Activated CD4-positive, alpha-beta T cell treated with anti-CD3 and anti-CD28 coated beads, Interleukin-2, amount 10 ng/mL, durations not matched to agents 24 days and 14 days (primary cell): ENCODE data around the gene ADCY2. TPM values are rescaled to one million over a fixed set of nuclear protein-coding genes. Genes with fewer than 3 reads are reported as not detected.

ENCODE experiments used
- DNase-seq: peaks from one replicate; pipeline ENCODE4 v3.0.0; 2022
- H3K27ac Mint-ChIP-seq: one replicate; pipeline ENCODE4 v1.8.0; 2022; ENCODE audit warnings: mild to moderate bottlenecking, mixed read lengths
- H3K27me3 Mint-ChIP-seq: one replicate; pipeline ENCODE4 v1.8.0; 2022; ENCODE audit warnings: mixed read lengths
- H3K36me3 Mint-ChIP-seq: one replicate; pipeline ENCODE4 v1.8.0; 2022; ENCODE audit warnings: low read depth, mild to moderate bottlenecking, mixed read lengths
- H3K4me1 Mint-ChIP-seq: one replicate; pipeline ENCODE4 v1.8.0; 2021; ENCODE audit warnings: mixed read lengths
- H3K4me3 Mint-ChIP-seq: one replicate; pipeline ENCODE4 v1.8.0; 2022; ENCODE audit warnings: mild to moderate bottlenecking, moderate library complexity, mixed read lengths
- H3K9me3 Mint-ChIP-seq: one replicate; pipeline ENCODE4 v1.8.0; 2021; ENCODE audit warnings: mixed read lengths
- intact Hi-C: fragments of 100-400 bp; cut with micrococcal nuclease; formaldehyde crosslinking; loops from one replicate; pipeline ENCODE4 v1.15.1; 2023
- total RNA-seq: library from RNA; stranded (reverse); gene quantifications from 2 replicates; pipeline ENCODE4 v1.2.3, GENCODE V29; 2022

Gene ADCY2
- total RNA-seq, 1 donor from 2014 or later: not detected

DNA sequence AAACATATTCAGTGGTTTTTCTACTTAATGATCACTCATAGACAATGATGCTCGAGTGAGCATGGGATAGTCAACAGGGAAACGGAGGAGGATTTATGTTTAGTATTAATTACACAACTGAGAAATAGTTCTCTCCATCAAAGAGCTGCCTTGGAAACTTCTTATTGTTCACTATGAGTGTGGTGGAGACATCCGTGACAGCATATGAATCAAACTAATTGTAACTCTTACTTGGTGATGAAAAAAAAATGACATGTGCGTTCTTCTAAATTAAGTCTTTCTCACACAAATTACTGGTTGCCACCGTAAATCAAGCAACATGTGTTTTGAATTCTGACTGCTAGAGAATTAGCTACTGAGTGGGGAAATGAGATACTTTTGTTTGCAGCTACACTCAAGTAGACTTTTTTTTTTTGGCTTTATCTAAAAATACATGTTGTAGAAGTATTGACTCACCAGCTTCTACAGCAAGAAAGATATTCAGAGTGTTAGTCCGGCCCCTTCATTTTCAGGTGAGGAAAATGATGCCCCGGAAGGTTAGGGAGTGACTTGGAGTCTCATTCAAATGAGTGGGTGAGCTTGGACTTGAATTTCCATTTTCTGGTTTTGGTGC is 275.5 kb downstream of the ADCY2 start:
- H3K9me3 Mint-ChIP-seq: peaks cover 3% of the 10 kb centered on the region
- no peaks in the 10 kb centered on the region for H3K27me3 Mint-ChIP-seq
- no peak for DNase-seq
- intact Hi-C loops: no loop called here
- H3K4me1 Mint-ChIP-seq: no peaks in the 10 kb centered on the region
- H3K4me3 Mint-ChIP-seq: no peak overlapping the region
- H3K27ac Mint-ChIP-seq: no peak overlapping the region
- H3K36me3 Mint-ChIP-seq: no peaks in the 10 kb centered on the region

- DNase-seq: no peak
- no peak overlapping the region for H3K4me3 Mint-ChIP-seq
- H3K36me3 Mint-ChIP-seq: no peaks in the 10 kb centered on the region
- H3K9me3 Mint-ChIP-seq: no peaks in the 10 kb centered on the region
- intact Hi-C loops: no loop called here
- no peak overlapping the region for H3K27ac Mint-ChIP-seq
- no peaks in the 10 kb centered on the region for H3K27me3 Mint-ChIP-seq
- no peaks in the 10 kb centered on the region for H3K4me1 Mint-ChIP-seq
These were observed 277.7 kb downstream of the ADCY2 start for GRCh38 chr5:7673658-7674057.

- Mint-ChIP-seq H3K36me3 (no peaks in the 10 kb centered on the region), H3K4me3 (no peak overlapping the region), H3K9me3 (no peaks in the 10 kb centered on the region), H3K27ac (no peak overlapping the region), H3K4me1 (no peaks in the 10 kb centered on the region), H3K27me3 (no peaks in the 10 kb centered on the region)
- no peak for DNase-seq
- intact Hi-C loops: no loop called here
These were observed 280.5 kb downstream of the ADCY2 start for GRCh38 chr5:7676455-7676854.

DNA sequence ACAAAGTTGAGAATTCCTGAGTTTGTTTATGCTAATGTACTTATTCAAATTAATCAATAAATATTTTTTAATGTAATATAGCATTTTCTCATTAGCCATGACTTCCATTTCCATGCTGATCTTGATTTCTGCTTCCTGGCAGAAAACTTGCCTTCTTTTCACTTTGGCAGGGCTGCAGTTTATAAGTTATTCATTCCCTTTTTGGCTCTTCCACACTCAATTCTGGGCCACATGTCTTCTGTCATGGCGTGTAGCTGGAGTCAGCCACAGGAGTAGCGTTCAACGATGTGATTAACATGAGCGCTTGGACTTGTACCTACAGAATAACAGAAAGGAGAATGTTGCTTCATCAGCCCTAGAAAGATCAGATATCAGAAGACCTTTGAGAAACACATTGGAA is 282.1 kb downstream of the ADCY2 start:
- no peak for DNase-seq
- Mint-ChIP-seq H3K9me3 (no peaks in the 10 kb centered on the region), H3K4me3 (no peak overlapping the region), H3K36me3 (no peaks in the 10 kb centered on the region), H3K4me1 (no peaks in the 10 kb centered on the region), H3K27ac (no peak overlapping the region), H3K27me3 (no peaks in the 10 kb centered on the region)
- intact Hi-C loops: no loop called here

GRCh38 chr5:7679663-7680062 is 283.7 kb downstream of the ADCY2 start:
- Mint-ChIP-seq H3K4me3 (no peak overlapping the region), H3K36me3 (no peaks in the 10 kb centered on the region), H3K9me3 (no peaks in the 10 kb centered on the region), H3K4me1 (no peaks in the 10 kb centered on the region), H3K27me3 (no peaks in the 10 kb centered on the region), H3K27ac (no peak overlapping the region)
- DNase-seq: no peak
- intact Hi-C loops: no loop called here

DNA sequence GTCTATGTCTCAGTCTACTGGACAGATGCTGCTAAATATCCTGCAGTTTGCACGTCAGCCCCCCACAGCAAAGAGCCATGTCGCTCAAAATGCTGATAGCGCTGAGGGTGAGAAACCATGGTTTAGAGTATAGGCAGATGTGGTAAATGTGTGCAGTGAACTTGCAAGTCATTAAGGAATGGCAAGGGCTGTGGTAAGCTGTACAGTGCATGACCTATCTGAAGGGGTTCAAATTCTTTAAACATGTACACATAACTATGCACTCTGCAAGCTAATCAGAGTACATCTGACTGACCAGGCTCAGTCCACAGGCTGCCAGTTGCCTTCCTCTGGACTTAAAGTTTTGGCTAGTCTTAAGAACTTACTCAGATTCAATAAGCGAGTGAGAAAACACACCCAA is 284.3 kb downstream of the ADCY2 start:
- no peak overlapping the region for H3K4me3 Mint-ChIP-seq
- H3K27me3 Mint-ChIP-seq: no peaks in the 10 kb centered on the region
- DNase-seq: no peak
- no peaks in the 10 kb centered on the region for H3K9me3 Mint-ChIP-seq
- H3K36me3 Mint-ChIP-seq: no peaks in the 10 kb centered on the region
- no peak overlapping the region for H3K27ac Mint-ChIP-seq
- H3K4me1 Mint-ChIP-seq: no peaks in the 10 kb centered on the region
- intact Hi-C loops: no loop called here

- no peaks in the 10 kb centered on the region for H3K9me3 Mint-ChIP-seq
- DNase-seq: no peak
- H3K4me1 Mint-ChIP-seq: no peaks in the 10 kb centered on the region
- H3K27ac Mint-ChIP-seq: no peak overlapping the region
- no peak overlapping the region for H3K4me3 Mint-ChIP-seq
- H3K27me3 Mint-ChIP-seq: peaks cover 2% of the 10 kb centered on the region
- intact Hi-C loops: no loop called here
- H3K36me3 Mint-ChIP-seq: no peaks in the 10 kb centered on the region
These were observed 286.4 kb downstream of the ADCY2 start for GRCh38 chr5:7682379-7682778.

- Mint-ChIP-seq H3K4me1 (no peaks in the 10 kb centered on the region), H3K36me3 (no peaks in the 10 kb centered on the region), H3K9me3 (no peaks in the 10 kb centered on the region)
These were observed 287.8 kb downstream of the ADCY2 start for GRCh38 chr5:7683753-7684152.

DNA sequence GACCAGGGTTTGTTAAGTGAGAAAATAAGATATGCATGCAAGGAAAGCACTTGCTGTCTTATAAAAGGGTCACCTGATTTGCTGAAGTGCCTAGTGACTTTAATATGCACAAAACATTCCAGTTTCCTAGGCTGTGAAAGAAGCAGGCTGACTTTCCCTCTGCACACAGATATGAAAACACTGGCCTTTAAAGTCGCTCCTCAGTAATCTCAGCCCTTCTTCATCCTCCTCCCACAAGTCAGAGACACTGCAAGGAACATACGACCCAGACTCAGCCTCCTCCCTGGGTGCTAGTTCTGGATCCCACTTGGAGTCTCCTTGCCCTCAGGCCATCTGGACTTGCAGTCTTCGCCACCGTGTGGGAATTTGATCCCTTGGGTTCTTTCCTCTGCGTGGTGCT is 288.9 kb downstream of the ADCY2 start:
- Mint-ChIP-seq H3K4me1 (no peaks in the 10 kb centered on the region), H3K9me3 (no peaks in the 10 kb centered on the region), H3K36me3 (no peaks in the 10 kb centered on the region), H3K27me3 (peaks cover 2% of the 10 kb centered on the region), H3K27ac (no peak overlapping the region), H3K4me3 (no peak overlapping the region)
- intact Hi-C loops: no loop called here
- no peak for DNase-seq

More at GRCh38 chr5:7683753-7684152, 287.8 kb downstream of the ADCY2 start:
- intact Hi-C loops: no loop called here
- H3K27ac Mint-ChIP-seq: no peak overlapping the region
- DNase-seq: no peak
- H3K27me3 Mint-ChIP-seq: peaks cover 2% of the 10 kb centered on the region
- H3K4me3 Mint-ChIP-seq: no peak overlapping the region

DNA sequence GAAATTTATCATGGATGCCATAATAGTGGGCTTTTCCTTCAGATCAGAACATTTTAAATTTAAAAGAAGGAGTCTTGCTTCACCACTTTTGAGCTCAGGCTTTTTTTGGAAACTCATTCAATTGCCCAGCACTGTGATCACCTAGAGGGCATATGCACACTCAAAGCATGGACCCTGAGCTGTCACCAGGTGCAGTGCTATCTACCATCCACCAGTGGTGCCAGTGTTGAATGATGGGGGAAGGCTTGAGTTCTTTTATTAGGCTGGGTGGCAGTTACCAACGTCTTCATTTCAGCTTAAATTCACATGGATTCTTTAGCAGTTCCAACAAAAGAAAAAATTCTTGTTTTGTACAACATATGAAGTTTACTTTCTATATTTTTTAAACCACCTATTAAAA is 290.9 kb downstream of the ADCY2 start:
- intact Hi-C loops: no loop called here
- H3K27me3 Mint-ChIP-seq: peaks cover 2% of the 10 kb centered on the region
- H3K4me1 Mint-ChIP-seq: no peaks in the 10 kb centered on the region
- no peak for DNase-seq
- H3K4me3 Mint-ChIP-seq: no peak overlapping the region
- no peak overlapping the region for H3K27ac Mint-ChIP-seq
- H3K9me3 Mint-ChIP-seq: no peaks in the 10 kb centered on the region
- no peaks in the 10 kb centered on the region for H3K36me3 Mint-ChIP-seq

- intact Hi-C loops: no loop called here
- Mint-ChIP-seq H3K4me1 (no peaks in the 10 kb centered on the region), H3K27ac (no peak overlapping the region), H3K9me3 (no peaks in the 10 kb centered on the region), H3K36me3 (no peaks in the 10 kb centered on the region), H3K27me3 (peaks cover under 1% of the 10 kb centered on the region), H3K4me3 (no peak overlapping the region)
- no peak for DNase-seq
These were observed 294.6 kb downstream of the ADCY2 start for GRCh38 chr5:7690557-7690956.

GRCh38 chr5:7705261-7705660 is 309.3 kb downstream of the ADCY2 start:
- Mint-ChIP-seq H3K4me3 (no peak overlapping the region), H3K27ac (no peak overlapping the region), H3K9me3 (peaks cover 3% of the 10 kb centered on the region), H3K27me3 (no peaks in the 10 kb centered on the region), H3K4me1 (no peaks in the 10 kb centered on the region), H3K36me3 (no peaks in the 10 kb centered on the region)
- intact Hi-C loops: no loop called here
- DNase-seq: no peak

DNA sequence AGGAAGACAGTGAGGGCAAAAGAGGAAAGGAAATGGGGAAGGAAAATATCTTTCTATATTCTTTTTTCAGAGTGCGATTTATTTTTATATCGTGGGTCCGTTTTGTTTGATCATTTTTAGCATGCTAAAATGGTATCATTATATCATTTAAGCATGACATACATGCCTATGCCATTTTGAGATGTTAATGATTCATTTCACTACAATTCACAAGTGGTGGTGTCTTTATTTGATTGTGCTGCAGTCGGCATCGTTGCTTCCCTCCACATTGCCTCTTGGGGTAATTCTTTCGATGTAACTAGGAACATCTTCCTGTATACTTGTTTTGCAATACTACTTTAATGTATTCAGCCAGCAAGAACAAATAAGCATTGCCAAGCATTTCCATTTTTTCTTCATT is 309.8 kb downstream of the ADCY2 start:
- DNase-seq: no peak
- Mint-ChIP-seq H3K27ac (no peak overlapping the region), H3K27me3 (no peaks in the 10 kb centered on the region), H3K36me3 (no peaks in the 10 kb centered on the region), H3K4me1 (no peaks in the 10 kb centered on the region), H3K9me3 (peaks cover 3% of the 10 kb centered on the region), H3K4me3 (no peak overlapping the region)
- intact Hi-C loops: no loop called here

DNA sequence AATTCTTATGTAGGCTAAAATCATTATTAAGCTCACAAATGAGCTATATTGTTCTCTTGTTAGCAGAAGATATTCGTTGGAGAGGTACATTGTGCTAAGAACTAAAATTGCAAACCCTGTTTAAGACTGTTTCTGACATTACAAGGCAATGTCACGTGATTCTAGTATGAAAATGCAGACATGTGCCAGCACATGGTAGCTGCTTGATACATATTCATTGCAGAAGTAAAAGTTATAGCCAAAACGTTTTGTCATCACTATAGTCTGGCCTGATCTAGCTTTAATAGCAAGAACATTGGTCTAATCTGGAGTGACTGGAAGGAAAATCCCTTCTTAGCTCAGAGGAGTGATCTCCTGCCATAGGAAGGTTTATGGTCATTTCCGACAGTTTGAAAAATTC is 310.3 kb downstream of the ADCY2 start:
- peaks cover 3% of the 10 kb centered on the region for H3K9me3 Mint-ChIP-seq
- H3K27ac Mint-ChIP-seq: no peak overlapping the region
- no peak for DNase-seq
- H3K4me3 Mint-ChIP-seq: no peak overlapping the region
- H3K27me3 Mint-ChIP-seq: no peaks in the 10 kb centered on the region
- no peaks in the 10 kb centered on the region for H3K4me1 Mint-ChIP-seq
- H3K36me3 Mint-ChIP-seq: no peaks in the 10 kb centered on the region
- intact Hi-C loops: no loop called here

- Mint-ChIP-seq H3K4me3 (no peak overlapping the region), H3K27me3 (no peaks in the 10 kb centered on the region), H3K9me3 (no peaks in the 10 kb centered on the region), H3K27ac (no peak overlapping the region), H3K4me1 (no peaks in the 10 kb centered on the region), H3K36me3 (no peaks in the 10 kb centered on the region)
- intact Hi-C loops: no loop called here
- no peak for DNase-seq
These were observed 318.2 kb downstream of the ADCY2 start for GRCh38 chr5:7714119-7714518.
